Right ventricle myocardium inferior (tissue), 1 donor: ENCODE data around the gene CST6. TPM values are rescaled to one million over a fixed set of nuclear protein-coding genes. Genes with fewer than 3 reads are reported as not detected.

Experiments used
- ATAC-seq: fragments of 200-7000 bp; cut with Tn5 transposase; one replicate; pipeline ENCODE4 v1.9.1; 2020; ENCODE audit warnings: mild to moderate bottlenecking, moderate library complexity
- DNase-seq: peaks from one replicate; pipeline ENCODE4 v3.0.0; 2021; ENCODE audit errors: missing footprints
- intact Hi-C: fragments of 100-400 bp; cut with DNase I; formaldehyde crosslinking; loops from one replicate; pipeline ENCODE4 v1.11.0; 2022
- total RNA-seq: library from RNA; stranded (reverse); fragmentation: NEBNext Ultra II Directional; extraction: Animal tissue kit (Norgen Biotek cat#: 25700); gene quantifications from one replicate; pipeline ENCODE4 v1.2.1, GENCODE V29; 2021
- donor health status: DM: no; HTN: yes; CAD: no; lungs with severe emphysema.

CST6 gene
- total RNA-seq, 1 donor from 2014 or later, result not detected

DNA sequence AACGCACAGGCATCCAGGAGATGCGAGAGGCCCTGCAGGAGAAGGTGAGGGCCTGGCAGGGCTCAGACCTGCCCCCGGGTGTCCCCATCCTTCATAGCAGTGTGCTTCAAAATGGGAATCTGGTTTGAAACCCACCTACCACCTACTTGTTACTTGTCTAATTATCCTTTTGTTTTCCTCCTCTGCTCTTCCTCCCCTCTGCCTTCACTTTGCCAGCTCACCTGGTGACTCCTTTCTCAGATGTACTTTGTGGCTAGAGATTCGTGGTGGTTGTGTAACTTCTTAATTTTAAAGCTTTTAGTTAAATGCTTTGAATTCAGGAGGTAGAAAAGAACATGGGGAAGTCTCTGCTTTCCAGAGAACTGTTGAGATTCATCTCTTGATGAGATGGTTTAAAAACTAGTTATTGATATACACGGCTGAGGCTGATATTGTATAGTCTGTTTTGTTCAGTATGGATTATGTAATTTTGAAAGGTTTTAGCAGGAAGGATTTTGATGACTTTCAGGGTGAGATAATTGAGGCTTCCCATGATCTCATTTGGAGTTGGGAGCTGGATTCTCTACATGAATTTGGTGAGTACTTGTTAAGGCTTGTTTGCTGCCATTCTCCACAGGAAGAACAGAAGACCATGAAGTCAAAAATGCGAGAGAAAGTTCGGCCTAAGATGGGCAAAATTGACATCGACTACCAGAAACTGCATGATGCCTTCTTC, 48.3 kb downstream of the CST6 start:
- DNase-seq (no peak), ATAC-seq (no peak)
- intact Hi-C loops, result no loop called here

DNA sequence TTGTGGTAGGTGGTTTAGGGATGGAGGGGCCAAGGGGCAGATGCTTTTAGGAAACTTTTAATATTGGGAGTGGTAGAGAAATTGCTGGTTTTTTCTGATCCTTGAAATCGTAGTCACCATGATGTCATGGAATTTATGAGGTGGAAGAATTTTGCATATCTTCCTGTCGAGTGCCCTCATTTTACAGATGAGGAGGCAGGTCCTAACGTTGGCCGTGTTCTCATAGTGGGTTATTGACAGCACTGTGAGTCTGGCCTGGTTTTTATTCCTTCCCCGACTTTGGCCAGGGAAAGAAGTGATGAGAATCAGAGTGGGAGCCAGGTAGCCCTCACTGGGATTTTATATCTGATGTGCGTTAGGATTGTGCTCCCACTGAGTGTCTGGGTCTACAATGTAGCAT, 49.5 kb downstream of the CST6 start:
- intact Hi-C loops, result no loop called here

DNA sequence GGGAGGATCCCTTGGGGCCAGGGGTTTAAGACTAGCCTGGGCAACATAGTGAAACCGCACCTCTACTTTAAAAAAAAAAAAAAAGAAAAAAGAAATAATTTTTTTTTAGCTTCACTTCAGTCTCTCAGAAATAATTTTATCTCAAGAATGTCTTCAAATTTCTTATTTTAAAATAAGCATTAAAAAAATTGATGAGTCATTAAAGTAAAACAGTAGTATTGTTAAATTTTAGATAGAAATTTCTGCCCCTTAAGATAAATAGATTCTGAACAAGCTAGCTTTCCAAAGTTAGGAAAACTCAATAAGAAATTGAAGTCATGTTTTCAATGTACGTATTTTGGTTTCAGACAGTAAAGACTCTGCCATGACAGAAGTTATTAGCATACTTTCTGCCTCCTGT, 50.6 kb downstream of the CST6 start:
- DNase-seq, result no peak
- intact Hi-C loops, result no loop called here
- no peak for ATAC-seq

More for the DNA sequence above, 49.5 kb downstream of the CST6 start:
- DNase-seq (no peak), ATAC-seq (no peak)

Other genes starting within 250 kb of the CST6 start
- gene AP5B1, start 231.0 kb upstream of the CST6 start, total RNA-seq, result 6.1 TPM
- gene OVOL1, start 224.9 kb upstream of the CST6 start, total RNA-seq, result not detected
- not detected for gene SNX32, start 178.0 kb upstream of the CST6 start, total RNA-seq
- gene CFL1, start 153.8 kb upstream of the CST6 start, total RNA-seq, result 386 TPM
- gene MUS81, start 151.6 kb upstream of the CST6 start, total RNA-seq, result 35.5 TPM
- 83.1 TPM for gene EFEMP2, start 139.2 kb upstream of the CST6 start, total RNA-seq
- gene CTSW, start 132.2 kb upstream of the CST6 start, total RNA-seq, result 1.1 TPM
- gene FIBP, start 123.5 kb upstream of the CST6 start, total RNA-seq, result 44.7 TPM
- gene CCDC85B, start 121.3 kb upstream of the CST6 start, total RNA-seq, result 29.6 TPM
- gene FOSL1, start 111.6 kb upstream of the CST6 start, total RNA-seq, result 0.27 TPM
- gene C11orf68, start 92.9 kb upstream of the CST6 start, total RNA-seq, result 38.5 TPM
- gene DRAP1, start 92.6 kb upstream of the CST6 start, total RNA-seq, result 110 TPM
- not detected for gene TSGA10IP, start 66.5 kb upstream of the CST6 start, total RNA-seq
- gene SART1, start 50.3 kb upstream of the CST6 start, total RNA-seq, result 29.9 TPM
- 18.0 TPM for gene EIF1AD, start 9.9 kb upstream of the CST6 start, total RNA-seq
- 248 TPM for gene BANF1, start 9.5 kb upstream of the CST6 start, total RNA-seq
- gene CATSPER1, start 14.5 kb downstream of the CST6 start, total RNA-seq, result not detected
- gene GAL3ST3, start 37.2 kb downstream of the CST6 start, total RNA-seq, result 1.5 TPM
- 71.8 TPM for gene SF3B2, start 40.4 kb downstream of the CST6 start, total RNA-seq
- gene PACS1, start 58.3 kb downstream of the CST6 start, total RNA-seq, result 50.7 TPM
- gene KLC2, start 245.7 kb downstream of the CST6 start, total RNA-seq, result 35.3 TPM